Fibroblast of villous mesenchyme (primary cell): ENCODE results near the gene SLC12A1. TPM values are rescaled to one million over a fixed set of nuclear protein-coding genes. Genes with fewer than 3 reads are reported as not detected.

Experiments used
- DNase-seq: peaks from one replicate; pipeline ENCODE4 v3.0.0-alpha.2; 2010; ENCODE audit warnings: low read depth
- H3K4me3 ChIP-seq: 2 replicates; pipeline ENCODE4 v1.5.1; 2011; ENCODE audit warnings: low read depth, mild to moderate bottlenecking, low read length
- total RNA-seq: library from RNA; depleted of rRNA; stranded (reverse); fragments of >200 nt; gene quantifications from 2 replicates; pipeline ENCODE4 v1.2.3, GENCODE V29; 2012
- TF ChIP-seq, protein P1 (sequence below): IDR thresholded peaks from 2 replicates; pipeline ENCODE4 v1.5.1; 2012; ENCODE audit warnings: low read depth, mild to moderate bottlenecking, low read length; ENCODE audit not compliant: insufficient read depth

The SLC12A1 gene
- total RNA-seq, 1 donor: not detected

DNA sequence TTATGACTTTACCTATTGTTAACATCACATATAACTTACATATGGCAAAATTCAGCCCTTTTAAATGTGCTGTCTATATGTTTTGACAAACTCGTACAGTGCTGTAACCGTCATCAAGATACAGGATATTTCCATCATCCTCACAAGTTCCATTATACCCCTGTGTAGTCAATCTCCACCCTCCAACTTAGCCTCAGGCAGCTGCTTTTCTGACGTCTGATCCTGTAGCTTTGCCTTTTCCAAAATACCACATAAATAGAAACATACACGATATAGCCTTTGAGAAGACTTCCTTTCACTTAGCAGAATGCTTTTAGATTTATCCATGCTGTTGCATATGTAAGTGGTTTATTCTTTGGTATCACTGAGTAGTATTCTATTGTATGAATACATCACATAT is 47.1 kb downstream of the SLC12A1 start:
- TF ChIP-seq, protein P1, sequence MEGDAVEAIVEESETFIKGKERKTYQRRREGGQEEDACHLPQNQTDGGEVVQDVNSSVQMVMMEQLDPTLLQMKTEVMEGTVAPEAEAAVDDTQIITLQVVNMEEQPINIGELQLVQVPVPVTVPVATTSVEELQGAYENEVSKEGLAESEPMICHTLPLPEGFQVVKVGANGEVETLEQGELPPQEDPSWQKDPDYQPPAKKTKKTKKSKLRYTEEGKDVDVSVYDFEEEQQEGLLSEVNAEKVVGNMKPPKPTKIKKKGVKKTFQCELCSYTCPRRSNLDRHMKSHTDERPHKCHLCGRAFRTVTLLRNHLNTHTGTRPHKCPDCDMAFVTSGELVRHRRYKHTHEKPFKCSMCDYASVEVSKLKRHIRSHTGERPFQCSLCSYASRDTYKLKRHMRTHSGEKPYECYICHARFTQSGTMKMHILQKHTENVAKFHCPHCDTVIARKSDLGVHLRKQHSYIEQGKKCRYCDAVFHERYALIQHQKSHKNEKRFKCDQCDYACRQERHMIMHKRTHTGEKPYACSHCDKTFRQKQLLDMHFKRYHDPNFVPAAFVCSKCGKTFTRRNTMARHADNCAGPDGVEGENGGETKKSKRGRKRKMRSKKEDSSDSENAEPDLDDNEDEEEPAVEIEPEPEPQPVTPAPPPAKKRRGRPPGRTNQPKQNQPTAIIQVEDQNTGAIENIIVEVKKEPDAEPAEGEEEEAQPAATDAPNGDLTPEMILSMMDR: no peak
- no peak for DNase-seq
- no peak overlapping the region for H3K4me3 ChIP-seq

DNA sequence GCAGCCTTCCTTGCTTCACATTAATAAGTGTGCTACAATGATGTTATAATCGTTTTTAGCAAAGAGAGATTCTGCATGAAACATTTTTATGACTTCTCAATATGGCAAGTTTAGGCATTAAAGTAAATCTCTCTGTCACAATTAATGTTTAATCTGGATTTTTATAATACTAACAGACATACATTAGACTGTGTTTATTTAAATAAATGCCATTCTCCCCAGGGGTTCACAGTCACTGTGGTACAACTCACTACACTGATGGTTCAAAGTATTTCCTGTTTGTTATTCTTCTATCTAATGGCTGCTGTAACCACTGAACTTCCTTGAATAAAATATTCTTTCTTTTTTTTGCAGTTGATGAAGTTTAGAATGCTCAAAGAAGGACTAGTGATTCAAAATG is 59.0 kb downstream of the SLC12A1 start:
- no peak overlapping the region for H3K4me3 ChIP-seq
- DNase-seq: no peak
- TF ChIP-seq, protein P1: no peak

DNA sequence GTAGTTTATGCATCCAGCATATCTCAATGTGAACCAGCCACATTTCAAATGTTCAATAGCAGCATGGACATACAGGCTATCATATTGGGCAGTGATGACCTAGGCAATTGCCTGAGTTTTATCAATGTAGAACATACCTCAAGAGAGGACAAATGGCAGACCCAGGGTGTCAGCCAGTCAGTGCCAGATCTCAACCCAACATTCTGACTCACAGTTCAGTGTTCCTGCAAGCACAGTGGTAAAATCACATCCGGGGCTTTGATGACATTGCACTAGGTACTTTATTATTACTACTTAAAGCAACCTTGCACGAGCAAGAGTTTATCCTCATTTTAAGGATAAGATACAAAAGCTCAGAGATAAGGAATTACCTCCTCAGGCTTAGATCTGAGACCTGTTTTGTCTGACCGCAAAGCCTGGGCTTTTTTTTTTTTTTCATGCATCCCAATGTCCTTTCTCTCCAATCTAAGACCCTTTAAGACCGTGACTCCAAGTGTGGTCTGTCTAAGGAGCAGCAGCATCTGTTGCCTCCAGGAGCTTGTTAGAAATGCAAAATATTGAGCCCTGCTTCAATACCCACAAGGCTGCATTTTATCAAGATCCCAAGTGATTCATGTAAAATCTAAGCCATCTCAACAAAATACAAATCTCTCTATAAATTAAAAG is 60.1 kb downstream of the SLC12A1 start:
- no peak overlapping the region for H3K4me3 ChIP-seq
- DNase-seq: no peak
- TF ChIP-seq, protein P1: no peak

DNA sequence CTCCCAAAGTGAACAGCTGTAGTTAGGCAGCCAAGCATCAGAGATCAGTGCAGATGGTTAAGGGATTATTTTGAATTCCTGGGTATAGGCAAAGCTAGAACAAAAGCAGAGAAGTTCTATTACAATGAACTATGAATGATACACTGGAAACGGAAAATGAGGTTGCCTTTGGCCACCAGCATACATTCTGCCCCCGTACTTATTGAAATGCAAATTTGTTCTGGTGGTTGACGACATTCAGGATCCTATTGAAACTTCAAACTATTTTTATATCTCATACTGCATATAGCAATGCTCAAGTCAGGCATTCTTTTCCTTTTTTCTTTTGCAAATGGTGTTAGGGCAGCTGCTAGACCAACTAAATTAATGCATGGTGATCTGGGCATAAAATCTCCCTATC is 61.7 kb downstream of the SLC12A1 start:
- H3K4me3 ChIP-seq: no peak overlapping the region
- no peak for DNase-seq
- TF ChIP-seq, protein P1: no peak

DNA sequence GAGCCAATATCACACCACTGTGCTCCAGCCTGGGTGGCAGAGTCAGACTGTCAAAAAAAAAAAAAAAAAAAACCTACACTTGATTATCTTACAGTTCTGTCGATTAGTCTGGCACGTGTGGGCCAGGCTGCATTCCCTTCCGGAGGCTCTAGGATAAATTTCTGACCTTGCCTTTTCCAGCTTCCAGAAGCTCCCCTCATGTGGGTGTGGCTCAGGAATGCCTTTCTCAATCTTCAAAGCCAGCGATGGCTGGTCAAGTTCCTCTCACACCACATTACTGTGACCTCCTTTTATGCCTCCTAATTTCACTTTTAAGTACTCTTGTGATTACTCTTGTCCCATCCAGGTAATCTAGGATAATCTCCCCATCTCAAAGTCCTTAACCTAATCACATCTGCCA is 66.9 kb downstream of the SLC12A1 start:
- DNase-seq: no peak
- no peak overlapping the region for H3K4me3 ChIP-seq
- TF ChIP-seq, protein P1: no peak

DNA sequence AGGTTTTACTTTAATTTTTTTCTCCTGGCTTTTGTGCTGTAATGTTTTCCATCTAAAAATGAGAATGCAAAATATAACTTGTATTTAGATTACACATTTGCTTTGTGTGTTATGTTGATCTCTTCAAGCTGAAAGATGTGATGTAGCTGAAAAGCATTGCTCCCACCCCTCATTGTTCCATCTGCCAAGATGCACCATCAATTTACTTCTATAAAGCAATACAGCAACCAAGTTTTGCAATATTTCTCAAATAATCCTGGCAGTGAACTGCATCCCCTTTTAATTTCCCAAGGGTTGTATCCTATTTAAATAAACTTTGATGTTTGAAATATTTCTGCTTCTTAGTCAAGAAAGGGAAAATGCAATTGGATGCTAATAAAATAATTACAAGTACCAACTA is 72.6 kb downstream of the SLC12A1 start:
- no peak for DNase-seq
- no peak overlapping the region for H3K4me3 ChIP-seq
- TF ChIP-seq, protein P1: no peak

DNA sequence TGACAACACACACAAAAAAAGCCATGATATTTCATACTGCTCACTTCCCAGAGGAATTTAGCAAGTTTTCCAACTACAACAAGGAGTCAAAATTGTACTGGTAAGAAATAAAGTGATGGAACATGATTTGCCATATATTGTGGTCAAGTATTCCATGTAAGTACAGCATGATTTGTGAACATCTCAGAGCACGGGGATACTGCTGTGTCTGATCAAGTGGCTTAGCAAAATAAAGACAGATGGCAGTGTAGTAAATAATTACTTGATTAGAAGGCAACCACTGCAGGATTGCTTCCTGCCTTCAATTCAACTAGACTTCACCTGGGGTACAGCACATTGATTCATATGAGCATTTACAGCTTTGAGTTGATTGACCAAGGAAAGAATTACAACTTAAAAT is 73.5 kb downstream of the SLC12A1 start:
- TF ChIP-seq, protein P1: no peak
- no peak overlapping the region for H3K4me3 ChIP-seq
- DNase-seq: no peak
